ENCODE results near the gene HOXA7. TPM values are rescaled to one million over a fixed set of nuclear protein-coding genes. Genes with fewer than 3 reads are reported as not detected.

The HOXA7 gene
- total RNA-seq, 2 experiments from 2014 or later: not detected

DNA sequence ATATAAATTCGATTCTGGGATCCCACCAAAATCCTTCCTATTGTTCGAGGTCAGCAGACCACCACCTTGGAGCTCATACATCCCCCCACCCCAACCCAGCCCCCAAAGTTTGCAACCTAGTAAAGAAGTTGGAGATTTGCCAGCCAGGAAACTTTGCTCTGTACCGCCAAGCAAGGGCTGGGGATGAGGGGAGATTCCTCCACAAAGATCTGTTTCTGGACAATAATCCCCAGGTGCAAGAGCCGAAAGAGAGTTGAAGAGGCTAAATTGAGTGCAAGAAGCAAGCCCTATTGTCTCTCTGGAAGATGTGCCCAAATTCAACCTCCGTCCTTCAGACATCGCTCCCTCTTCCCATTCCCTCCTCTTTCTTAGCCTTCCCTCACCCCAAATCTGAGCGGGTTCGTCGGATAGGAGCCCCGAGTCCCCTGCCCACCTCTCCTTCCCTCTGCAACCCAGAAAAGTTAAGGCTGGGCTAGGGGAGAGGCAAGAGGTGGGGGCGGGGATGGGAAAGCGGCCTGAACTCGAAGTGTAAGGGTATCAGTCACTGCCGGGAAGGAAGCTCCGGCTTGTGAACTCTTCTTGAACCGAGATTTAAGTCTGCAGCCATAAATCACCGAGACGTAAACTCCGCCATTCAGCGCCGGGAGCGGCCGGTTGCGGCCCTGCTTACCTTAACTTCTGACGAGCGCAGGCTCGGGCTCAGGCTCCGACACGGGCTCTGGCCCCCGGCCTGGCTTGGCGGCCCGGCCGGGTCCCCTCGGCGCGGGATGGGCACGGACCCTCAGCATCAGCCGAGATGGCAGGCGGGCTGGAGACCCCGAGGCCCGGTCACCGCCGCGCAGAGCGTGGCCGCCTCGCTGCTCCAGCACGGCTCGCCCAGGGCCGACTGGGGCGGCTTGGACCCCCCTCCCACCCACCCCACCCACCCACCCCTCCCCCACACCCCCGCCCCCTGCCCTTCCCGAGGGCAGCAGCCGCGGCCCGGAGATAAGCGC is 43.2 kb downstream of the HOXA7 start:
- CTCF ChIA-PET: no interaction called here
- Mint-ChIP-seq H3K27ac (no peak overlapping the region), H3K36me3 (ENCODE audit: low read depth) (no peaks in the 10 kb centered on the region), H3K4me3 (no peak overlapping the region), H3K9me3 (no peaks in the 10 kb centered on the region), H3K27me3 (no peaks in the 10 kb centered on the region), H3K4me1 (no peaks in the 10 kb centered on the region)
- DNase-seq: no peak
- POLR2A ChIA-PET: no interaction called here

DNA sequence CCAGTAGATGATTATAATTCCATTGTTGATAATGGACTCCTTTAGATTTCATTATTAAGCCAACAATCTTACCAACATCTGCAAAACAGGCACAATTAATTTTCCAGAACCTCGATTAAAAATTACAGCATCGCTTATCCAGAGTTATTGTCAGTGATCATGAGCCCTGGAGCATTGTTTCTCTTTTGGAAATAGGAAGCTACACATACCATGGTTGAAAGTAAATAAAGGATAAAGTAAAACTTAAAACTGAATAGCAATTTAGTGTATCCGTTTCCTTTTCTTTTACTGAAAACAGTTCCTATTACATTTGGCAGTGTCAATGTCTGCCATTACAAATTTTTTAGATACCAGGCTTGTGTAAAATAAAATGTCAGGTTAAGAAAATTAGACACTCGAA is 44.1 kb downstream of the HOXA7 start:
- Mint-ChIP-seq H3K4me3 (no peak overlapping the region), H3K27me3 (no peaks in the 10 kb centered on the region), H3K9me3 (no peaks in the 10 kb centered on the region), H3K36me3 (ENCODE audit: low read depth) (no peaks in the 10 kb centered on the region), H3K4me1 (no peaks in the 10 kb centered on the region), H3K27ac (no peak overlapping the region)
- ChIA-PET CTCF (no interaction called here), POLR2A (no interaction called here)
- DNase-seq: no peak

- Mint-ChIP-seq H3K27me3 (no peaks in the 10 kb centered on the region), H3K4me3 (no peak overlapping the region), H3K4me1 (no peaks in the 10 kb centered on the region), H3K27ac (no peak overlapping the region), H3K9me3 (no peaks in the 10 kb centered on the region), H3K36me3 (ENCODE audit: low read depth) (no peaks in the 10 kb centered on the region)
- no peak for DNase-seq
- ChIA-PET POLR2A (no interaction called here), CTCF (no interaction called here)
These were observed 44.7 kb downstream of the HOXA7 start for GRCh38 chr7:27111751-27112277.

DNA sequence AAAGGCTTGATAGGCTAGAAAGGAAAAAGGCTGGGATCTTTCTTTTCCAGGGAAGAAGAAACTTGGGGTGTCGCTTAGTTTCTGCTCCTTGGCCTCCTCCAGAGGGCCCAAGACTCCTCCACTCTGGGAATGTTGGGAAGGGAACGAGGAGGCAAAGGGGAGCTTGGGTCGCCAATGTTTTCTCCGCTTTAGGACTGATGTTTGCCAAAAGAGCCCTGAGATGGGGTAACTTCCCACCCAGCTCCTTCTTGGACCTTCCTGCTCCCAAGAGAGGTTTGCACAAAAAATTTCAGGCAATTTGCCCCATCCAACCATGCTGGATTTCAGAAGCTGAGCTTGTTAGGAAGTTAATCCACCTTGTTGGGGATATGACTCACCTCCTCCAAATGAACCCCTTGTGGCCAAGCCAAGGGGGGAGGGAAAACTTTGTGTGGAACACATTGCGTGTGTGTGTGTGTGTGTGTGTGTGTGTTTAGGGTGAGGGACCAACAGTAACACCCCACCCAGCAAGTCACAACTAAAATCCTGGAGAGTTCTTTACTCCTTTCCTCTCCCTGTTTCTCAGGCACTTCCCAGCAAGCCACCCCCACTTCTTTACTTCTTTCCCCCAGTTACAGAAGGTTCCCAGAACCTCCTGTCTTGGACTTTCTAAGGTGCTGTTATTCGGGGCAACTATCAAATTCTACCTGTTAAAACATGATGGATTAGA is 45.3 kb downstream of the HOXA7 start:
- H3K27ac Mint-ChIP-seq: no peak overlapping the region
- H3K27me3 Mint-ChIP-seq: no peaks in the 10 kb centered on the region
- ChIA-PET CTCF (no interaction called here), POLR2A (no interaction called here)
- H3K9me3 Mint-ChIP-seq: no peaks in the 10 kb centered on the region
- DNase-seq: no peak
- no peak overlapping the region for H3K4me3 Mint-ChIP-seq
- no peaks in the 10 kb centered on the region for H3K36me3 Mint-ChIP-seq (ENCODE audit: low read depth)
- H3K4me1 Mint-ChIP-seq: no peaks in the 10 kb centered on the region

GRCh38 chr7:27110186-27111031 is 46.1 kb downstream of the HOXA7 start:
- POLR2A ChIA-PET: no interaction called here
- Mint-ChIP-seq H3K4me1 (no peaks in the 10 kb centered on the region), H3K36me3 (ENCODE audit: low read depth) (no peaks in the 10 kb centered on the region), H3K27ac (no peak overlapping the region), H3K27me3 (peaks cover 8% of the 10 kb centered on the region), H3K9me3 (no peaks in the 10 kb centered on the region), H3K4me3 (no peak overlapping the region)
- CTCF ChIA-PET: no interaction called here
- DNase-seq: no peak

DNA sequence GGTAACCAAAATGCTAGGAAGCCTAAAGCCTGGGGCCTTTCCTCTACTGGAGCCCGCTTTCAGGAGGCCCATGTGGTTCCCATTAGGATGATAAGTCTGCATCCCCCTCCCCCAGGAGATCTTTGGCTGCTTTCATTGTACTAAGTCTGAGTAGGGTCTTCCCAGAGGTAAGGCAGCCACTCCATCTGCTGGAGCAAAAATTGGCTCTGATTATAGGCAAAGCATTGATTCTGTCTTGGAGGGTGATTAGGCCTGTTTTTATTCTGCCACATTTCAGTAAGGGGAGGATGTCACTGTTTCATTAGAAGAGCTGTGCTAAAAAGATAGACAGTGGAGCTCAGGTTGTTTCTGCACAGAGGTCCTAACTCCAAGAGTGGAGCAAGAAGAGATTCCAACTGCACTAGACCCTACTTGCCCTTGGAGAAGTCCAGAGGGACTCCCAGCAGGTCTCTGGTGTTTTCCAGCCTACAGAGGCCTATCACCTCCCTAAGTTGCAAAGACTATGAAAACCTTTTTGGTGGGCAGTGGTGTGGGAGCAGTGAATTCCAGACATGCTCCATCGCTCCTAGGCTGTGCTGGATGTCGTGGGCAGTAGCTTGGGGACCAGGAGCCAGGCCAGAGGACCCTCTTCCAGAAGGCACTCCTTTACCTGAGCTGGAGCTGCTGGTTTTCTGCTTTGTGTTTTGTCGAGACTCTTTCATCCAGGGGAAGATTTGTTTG is 46.8 kb downstream of the HOXA7 start:
- H3K36me3 Mint-ChIP-seq (ENCODE audit: low read depth): no peaks in the 10 kb centered on the region
- H3K27me3 Mint-ChIP-seq: peaks cover 14% of the 10 kb centered on the region
- ChIA-PET POLR2A (no interaction called here), CTCF (no interaction called here)
- no peak for DNase-seq
- no peaks in the 10 kb centered on the region for H3K4me1 Mint-ChIP-seq
- H3K9me3 Mint-ChIP-seq: no peaks in the 10 kb centered on the region
- no peak overlapping the region for H3K4me3 Mint-ChIP-seq
- no peak overlapping the region for H3K27ac Mint-ChIP-seq

DNA sequence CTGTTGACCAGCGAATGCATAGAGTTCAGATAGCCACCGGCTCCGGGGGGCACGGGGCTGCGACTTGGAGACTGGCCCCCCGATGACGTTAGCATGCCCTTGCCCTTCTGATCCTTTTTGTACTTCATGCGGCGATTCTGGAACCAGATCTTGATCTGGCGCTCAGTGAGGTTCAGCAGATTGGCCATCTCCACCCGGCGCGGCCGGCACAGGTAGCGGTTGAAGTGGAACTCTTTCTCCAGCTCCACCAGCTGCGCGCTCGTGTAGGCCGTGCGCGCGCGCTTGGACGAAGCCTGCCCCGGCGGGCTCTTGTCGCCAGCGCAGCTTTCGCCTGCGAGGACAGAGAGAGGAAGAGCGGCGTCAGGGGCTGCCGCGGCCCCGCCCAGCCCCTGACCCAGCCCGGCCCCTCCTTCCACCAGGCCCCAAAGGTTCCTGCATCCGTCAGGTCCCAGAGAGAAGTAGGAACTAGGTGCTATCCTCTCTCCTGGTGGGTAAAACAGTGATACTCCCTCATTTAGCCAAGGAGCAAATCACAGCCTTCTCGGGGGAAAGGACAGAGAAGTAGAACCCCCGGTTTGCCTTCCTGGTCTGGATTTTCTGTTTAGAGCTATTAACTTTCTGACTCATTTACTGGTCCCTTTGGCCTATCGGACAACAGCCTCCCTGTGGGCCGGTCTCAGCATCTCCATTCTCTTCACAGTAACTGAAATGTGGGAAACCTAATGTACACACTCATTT is 47.9 kb downstream of the HOXA7 start:
- Mint-ChIP-seq H3K9me3 (no peaks in the 10 kb centered on the region), H3K27me3 (peaks cover 25% of the 10 kb centered on the region), H3K27ac (no peak overlapping the region), H3K4me1 (no peaks in the 10 kb centered on the region), H3K4me3 (no peak overlapping the region), H3K36me3 (ENCODE audit: low read depth) (no peaks in the 10 kb centered on the region)
- ChIA-PET POLR2A (no interaction called here), CTCF (no interaction called here)
- no peak for DNase-seq

GRCh38 chr7:27107391-27108381 is 48.8 kb downstream of the HOXA7 start:
- no peak overlapping the region for H3K4me3 Mint-ChIP-seq
- peaks cover 33% of the 10 kb centered on the region for H3K27me3 Mint-ChIP-seq
- POLR2A ChIA-PET: no interaction called here
- no peak overlapping the region for H3K27ac Mint-ChIP-seq
- CTCF ChIA-PET: no interaction called here
- peaks cover 4% of the 10 kb centered on the region for H3K4me1 Mint-ChIP-seq
- peaks cover 4% of the 10 kb centered on the region for H3K36me3 Mint-ChIP-seq (ENCODE audit: low read depth)
- DNase-seq: no peak
- H3K9me3 Mint-ChIP-seq: no peaks in the 10 kb centered on the region

DNA sequence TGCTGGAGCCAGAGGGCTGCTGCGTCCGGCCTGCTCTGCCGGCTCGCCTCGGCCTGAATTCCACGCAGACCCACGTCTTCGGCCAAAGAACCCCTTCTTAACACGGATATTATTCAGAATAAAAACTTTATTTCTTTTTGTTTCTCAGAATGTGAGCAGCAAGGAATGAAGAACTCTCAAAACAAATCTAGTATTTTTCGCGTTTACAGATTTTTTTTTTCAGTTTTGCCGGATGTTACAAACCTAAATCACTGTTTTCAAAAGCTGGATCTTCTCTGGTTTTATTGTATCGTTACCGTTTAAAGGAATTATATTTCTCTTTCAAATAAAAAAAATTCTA is 49.6 kb downstream of the HOXA7 start:
- Mint-ChIP-seq H3K4me1 (peaks cover 5% of the 10 kb centered on the region), H3K36me3 (ENCODE audit: low read depth) (peaks cover 4% of the 10 kb centered on the region), H3K27me3 (peaks cover 40% of the 10 kb centered on the region), H3K27ac (no peak overlapping the region), H3K4me3 (no peak overlapping the region), H3K9me3 (no peaks in the 10 kb centered on the region)
- DNase-seq: no peak
- POLR2A ChIA-PET: no interaction called here
- CTCF ChIA-PET: no interaction called here

DNA sequence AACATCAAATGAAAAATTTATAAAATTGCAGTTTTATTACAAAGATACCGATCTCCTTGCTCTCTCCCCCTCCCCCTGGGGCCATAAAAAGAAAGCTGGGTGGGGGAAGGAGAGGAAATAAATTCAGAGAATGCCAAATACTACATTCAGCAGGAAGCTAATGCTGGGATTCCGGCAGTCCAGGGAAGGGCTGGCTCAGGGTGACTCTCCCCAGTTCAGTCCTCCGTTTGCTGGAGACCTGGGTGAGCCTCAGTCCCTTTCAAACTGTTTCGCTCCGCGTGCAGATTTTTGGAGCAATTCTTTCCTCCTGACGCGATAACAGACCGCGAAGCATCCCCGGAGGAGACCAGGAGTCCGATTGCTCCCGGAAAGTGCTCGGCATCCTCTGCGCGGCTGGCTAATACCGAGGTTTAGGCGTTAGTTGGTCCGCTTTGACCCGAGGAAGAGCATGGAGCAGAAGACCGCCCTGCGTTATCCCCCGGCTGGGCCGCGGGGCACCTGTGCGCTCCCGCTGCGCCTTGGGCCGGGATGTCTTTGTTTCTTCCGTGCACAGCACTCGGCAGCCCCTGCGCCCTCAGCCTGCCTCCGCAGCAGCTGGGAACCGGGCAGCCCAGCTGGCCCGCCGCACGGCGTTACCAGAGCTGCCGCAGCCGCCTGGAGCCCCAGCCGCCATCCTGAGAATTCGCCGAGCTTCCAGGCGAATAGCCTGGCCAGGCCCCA is 50.1 kb downstream of the HOXA7 start:
- H3K27ac Mint-ChIP-seq: no peak overlapping the region
- DNase-seq: no peak
- no peaks in the 10 kb centered on the region for H3K9me3 Mint-ChIP-seq
- H3K4me1 Mint-ChIP-seq: peaks cover 8% of the 10 kb centered on the region
- H3K27me3 Mint-ChIP-seq: peaks cover 45% of the 10 kb centered on the region
- H3K36me3 Mint-ChIP-seq (ENCODE audit: low read depth): peaks cover 8% of the 10 kb centered on the region
- no peak overlapping the region for H3K4me3 Mint-ChIP-seq
- CTCF ChIA-PET: no interaction called here
- POLR2A ChIA-PET: no interaction called here

Measured in activated CD4-positive, alpha-beta T cell treated with anti-CD3 and anti-CD28 coated beads, Interleukin-2, amount 10 ng/mL, durations not matched to agents 7 days and 5 days (primary cell).